AG08396 (cell line): Measurements from ENCODE around the gene UBE2J1.
"Not testable (repeated sequence)": the region's sequence is repeated elsewhere in the genome, so short reads cannot be mapped to it uniquely, and the experiment has no call there.

Experiments
- DNase-seq: peaks from one replicate; pipeline ENCODE4 v3.0.0; 2012; ENCODE audit warnings: low spot score, mixed read lengths

Gene UBE2J1

DNA sequence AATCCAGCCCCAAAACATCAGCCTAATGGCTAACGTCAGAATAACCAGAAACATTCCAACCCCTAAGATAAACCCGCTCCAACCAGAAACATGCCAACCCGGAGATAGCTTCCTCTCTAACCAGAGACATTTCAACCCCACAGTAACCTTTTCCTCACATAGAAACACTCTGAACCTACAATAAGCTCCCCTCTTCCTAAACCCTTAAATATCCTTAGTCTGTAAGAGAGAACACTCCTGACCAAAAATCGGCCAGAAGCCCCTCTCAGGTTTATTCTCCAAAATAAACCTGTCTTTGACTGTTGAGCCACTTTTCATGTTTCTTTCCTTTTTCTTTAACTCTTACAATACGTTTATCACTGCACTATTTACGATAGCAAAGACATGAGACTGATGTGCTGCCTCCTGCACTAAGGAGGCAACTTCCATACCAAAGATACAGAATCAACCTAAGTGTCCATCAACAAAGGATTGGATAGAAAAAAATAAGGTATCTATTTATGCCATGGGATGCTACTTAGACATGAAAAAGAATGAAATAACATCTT lies 32.4 kb downstream of the UBE2J1 start:
- no peak for DNase-seq

DNA sequence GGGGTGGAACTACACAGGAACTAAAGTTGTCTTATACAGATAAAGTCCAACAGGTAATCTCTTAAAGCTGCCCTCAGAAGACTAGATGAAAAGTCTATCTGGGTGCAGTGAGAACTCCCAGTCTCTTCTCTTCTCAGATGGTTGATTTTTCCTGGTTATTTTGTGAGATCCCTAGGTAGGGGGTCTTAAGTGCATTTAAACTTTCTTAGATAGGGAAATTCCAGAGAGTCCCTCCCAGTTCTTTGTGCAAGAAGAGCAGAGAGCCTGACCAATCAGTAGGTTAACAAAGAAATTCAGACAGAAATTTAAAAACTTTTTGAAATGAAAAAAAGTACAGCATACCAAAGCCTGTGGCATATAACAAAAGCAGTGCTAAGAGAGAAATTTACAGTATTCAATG lies 35.5 kb downstream of the UBE2J1 start:
- DNase-seq: no peak

DNA sequence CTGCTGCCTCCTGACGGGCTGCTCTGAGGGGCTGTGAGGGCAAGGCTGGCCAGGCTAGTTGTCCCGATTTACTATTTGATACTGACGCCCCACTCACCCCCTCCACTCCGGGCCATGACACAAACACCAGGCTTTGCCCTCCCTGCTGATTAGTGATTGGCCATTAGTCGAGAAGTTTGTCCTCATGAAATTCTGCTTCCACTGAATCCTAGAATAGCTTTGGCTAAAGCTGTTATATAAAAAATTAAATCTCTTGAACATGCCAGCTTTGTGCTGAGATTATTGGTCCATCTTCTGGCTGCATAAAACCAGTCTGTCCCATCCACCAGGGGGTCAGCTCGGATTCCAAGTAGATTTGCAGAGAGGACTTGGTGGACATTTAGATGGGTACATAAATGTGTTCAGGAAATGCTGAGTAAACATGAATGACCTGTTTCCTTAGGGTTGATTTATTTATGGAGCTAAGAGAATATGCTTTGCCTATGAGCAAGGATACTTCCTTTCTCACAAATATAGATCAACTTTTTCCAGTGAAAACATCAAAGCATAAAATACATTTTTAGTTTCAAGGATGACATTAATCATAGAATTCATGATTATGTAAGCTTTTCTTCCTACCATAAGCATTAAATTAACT lies 37.2 kb downstream of the UBE2J1 start, which contains the start of gene GABRR2:
Gene GABRR2, minus strand, starts transcription at position 51 of the 637 bp plus-strand sequence. CDS start 134 bp downstream, outside the sequence.
- DNase-seq: no peak

DNA sequence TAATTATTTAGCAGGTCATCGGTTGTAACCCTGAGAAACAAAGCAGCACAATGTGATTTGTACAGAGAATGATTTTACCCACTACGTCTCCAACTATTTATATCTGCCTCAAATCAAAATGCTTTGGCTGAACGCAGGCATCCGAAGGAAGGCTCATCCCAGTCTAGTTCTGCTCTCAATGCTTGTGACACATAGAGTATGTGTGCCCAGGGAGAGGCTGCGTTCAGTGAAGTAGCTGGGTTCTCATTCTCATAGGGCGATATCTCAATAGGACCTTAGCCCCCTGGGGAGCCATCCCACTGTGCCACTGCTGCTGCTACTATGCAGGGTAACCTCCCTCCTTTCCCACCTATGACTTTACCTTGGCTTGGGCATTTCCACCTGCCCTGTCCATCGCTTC lies 37.8 kb downstream of the UBE2J1 start:
- DNase-seq: no peak

DNA sequence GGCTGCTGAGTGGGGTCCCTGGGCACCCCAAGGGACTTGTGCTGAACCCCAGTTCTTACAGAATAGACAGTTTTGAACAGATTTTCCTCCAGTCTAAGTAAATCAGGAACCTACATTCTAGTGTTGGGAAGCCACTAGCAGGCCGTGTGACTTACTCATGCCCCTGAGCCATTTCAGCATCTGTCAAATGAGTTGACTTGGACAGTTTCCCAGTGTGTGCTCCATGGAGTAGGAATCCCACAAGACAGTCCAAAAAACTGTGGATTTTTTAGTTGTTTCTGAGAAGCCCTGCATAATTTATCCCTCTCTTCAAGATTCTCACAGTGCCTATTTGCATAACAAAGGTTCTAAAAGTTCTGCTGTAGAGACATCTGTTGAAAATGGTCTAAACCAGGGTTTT lies 39.5 kb downstream of the UBE2J1 start:
- DNase-seq: peak; percentile 81

DNA sequence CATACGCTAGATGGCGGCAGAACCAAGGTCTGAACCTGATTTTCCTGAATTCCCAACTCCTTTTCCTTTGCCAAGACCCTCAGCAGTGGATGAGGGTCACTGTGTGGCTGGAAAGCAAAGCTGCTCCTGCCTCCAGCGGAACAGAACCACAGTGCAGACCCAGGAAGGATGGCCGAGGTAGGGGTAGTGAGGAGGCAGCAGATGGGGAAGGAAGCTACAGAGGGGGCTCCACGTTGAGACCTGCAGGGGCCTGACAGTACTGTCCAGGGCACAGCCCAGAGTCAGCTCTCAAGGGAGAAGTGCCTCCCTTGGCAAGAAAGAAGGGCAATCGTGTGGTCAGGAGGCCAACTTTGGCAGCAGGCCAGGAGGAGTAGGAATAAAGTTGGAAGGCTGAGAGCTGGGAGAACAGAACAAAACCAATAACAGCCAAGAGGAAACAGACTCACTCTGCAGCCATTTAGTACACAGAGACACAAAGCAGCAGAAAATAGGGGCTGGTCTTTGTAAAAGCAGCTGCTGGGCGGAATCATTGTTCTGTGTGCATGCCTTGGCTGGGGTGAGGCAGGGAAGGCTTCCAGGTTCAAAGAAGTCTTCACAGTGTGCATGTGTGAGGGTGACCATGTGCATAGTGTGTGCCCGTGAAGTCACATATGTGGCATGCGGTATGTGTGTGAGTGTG lies 40.5 kb downstream of the UBE2J1 start:
- DNase-seq: peak; percentile 36

DNA sequence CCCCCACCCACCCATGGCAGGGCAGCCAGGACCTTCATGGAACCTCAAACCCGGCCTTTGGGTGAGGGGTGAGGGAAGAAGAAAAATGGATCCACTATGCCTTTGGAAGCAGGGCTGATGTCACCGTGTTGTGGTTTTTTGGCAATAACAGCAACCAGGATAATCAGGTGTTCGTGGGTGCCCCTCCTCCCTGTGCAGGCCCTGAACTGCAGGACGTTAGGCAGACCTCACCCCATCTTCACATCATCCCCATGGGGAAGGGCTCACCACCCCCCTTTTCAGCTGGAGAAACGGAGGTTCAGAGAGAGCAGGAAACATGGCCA lies 41.0 kb downstream of the UBE2J1 start:
- DNase-seq: no peak

DNA sequence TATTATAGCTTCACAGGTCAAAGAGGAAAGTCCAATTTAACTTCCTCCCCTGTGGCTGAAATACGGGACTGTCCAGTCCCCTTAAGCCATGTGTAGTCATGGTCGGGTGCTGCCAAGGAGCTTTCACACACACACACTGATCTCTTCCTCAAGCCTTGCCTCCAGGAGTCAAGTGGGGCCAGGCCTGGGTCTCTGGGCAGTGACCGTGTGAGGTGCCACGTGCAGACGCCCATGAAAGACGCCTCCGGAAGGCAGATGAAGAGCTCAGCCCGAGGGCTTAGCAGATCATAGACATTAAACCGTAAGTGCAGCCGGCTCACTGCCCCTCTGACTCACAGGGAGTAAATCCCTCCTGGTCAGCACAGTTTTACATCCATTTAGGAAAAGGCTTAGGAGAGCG lies 41.6 kb downstream of the UBE2J1 start:
- no peak for DNase-seq

DNA sequence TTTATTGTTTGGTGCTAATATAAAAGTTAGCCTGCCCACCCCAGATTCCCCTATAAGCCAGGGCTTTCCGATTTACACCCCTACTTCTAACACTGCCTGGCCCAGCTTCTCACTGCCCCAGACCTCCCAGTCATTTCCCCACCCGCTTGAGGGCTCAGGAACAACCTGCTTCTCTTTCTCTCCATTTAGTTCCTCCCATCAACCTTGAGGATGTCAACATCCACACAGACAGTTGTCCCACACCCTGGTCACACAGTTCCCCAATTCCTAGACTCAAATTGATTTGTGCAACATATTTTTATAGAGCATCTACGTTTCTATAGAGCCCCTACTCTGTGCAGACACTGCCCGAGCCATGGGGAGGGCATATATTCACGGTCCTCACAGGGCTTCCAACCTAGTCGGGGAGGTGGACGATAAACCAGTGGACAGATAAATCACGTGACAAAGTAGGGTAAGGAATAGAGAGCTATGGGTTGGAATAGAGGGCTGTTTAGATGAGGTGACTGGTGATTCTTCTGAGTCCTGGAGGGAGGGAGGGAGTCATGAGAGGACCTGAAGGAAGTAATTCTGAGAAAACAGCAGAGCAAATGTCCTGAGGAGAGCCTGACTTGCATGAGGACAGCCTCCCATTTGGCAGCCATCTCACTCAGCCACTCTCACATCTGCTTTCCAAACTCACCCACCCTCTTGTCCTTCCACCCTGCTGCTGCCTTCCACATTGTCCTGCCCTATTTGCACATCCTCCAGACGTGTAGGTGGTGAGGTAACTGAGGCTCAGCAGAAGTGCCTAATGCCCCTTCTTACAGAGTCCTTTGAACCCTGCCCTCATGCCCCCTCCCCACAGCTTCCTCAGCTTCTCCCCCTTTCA lies 43.8 kb downstream of the UBE2J1 start:
- no peak for DNase-seq

DNA sequence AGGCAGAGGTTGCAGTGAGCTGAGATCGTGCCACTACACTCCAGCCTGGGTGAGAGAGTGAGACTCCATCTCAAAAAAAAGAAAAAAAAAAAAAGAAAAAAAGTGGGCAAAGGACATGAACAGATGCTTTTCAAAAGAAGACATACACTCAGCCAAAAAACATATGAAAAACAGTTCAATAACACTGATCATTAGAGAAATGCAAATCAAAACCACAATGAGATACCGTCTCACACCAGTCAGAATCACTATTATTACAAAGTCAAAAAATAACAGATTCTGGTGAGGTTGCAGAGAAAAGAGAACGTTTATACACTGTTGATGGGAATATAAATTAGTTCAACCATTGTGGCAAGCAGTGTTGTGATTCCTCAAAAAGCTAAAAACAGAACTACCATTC lies 48.0 kb downstream of the UBE2J1 start:
- not testable (repeated sequence) for DNase-seq

DNA sequence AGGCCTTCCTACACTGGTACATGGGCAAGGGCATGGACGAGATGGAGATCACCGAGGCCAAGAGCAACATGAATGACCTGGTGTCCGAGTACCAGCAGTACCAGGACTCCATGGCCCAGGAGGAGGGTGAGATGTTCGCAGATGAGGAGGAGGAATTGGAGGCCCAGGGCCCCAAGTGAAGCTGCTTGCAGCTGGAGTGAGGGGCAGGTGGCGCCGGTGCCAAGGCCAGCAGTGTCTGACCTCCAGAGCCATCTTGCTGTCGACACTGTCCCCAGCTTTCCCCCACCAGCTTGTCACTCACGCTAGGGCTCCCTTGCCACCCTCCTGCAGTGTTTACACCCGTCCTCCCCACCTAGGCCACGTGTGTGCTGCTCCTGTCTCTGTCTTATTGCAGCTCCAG lies 49.6 kb downstream of the UBE2J1 start:
- no peak for DNase-seq

DNA sequence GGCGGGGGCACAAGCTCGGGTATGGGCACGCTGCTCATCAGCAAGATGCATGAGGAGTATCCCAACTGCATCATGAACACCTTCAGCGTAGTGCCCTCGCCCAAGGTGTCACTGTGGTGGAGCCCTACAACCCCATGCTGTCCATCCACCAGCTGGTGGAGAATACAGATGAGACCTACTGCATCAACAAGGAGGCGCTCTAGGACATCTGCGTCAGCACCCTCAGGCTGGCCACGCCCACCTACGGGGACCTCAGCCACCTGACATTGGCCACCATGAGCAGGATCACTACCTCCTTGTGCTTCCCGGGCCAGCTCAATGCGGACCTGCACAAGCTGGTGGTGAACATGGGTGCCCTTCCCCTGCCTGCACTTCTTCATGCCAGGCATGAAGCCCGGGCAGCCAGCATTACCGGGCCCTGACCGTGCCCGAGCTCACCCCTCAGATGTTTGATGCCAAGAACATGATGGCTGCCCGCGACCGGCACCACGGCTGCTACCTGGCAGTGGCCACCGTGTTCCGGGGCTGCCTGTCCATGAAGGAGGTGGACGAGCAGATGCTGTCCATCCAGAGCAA lies 50.2 kb downstream of the UBE2J1 start:
- DNase-seq: no peak

DNA sequence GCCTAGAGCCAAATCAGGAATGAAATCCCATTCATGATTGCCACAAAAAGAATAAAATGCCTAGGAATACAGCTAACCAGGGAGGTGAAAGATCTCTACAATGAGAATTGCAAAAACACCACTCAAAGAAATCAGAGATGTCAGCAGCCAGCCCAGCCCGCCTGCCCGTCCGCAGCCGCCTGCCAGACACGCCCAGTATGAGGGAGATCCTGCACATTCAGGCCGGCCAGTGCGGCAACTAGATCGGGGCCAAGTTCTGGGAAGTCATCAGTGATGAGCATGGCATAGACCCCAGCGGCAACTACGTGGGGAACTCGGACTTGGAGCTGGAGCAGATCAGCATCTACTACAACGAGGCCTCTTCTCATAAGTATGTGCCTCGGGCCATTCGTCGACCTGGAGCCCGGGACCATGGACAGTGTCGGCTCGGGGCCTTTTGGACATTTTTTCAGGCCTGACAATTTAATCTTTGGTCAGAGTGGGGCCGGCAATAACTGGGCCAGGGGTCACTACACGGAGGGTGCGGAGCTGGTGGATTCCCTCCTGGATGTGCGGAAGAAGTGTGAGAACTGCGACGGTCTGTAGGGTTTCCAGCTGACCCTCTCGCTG lies 50.8 kb downstream of the UBE2J1 start:
- no peak for DNase-seq

DNA sequence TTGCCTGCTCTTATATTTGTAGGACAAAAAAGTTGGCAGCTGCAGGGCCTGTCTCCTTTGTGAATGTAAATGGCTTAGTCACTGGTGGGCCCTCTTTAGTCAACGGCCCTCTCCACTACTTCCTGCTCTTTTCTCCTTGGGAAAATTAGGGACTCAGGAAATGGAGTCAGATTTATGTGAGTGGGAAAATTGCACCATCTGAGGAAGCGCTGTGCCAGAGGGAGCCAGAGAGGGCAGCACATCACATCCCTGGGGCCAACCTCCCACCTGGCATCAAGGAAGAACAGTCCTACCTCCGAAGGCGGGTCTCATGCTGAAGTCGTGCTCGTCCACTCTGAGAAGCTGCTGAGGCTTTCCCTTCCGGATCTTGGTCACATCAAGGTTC lies 53.1 kb downstream of the UBE2J1 start:
- no peak for DNase-seq

DNA sequence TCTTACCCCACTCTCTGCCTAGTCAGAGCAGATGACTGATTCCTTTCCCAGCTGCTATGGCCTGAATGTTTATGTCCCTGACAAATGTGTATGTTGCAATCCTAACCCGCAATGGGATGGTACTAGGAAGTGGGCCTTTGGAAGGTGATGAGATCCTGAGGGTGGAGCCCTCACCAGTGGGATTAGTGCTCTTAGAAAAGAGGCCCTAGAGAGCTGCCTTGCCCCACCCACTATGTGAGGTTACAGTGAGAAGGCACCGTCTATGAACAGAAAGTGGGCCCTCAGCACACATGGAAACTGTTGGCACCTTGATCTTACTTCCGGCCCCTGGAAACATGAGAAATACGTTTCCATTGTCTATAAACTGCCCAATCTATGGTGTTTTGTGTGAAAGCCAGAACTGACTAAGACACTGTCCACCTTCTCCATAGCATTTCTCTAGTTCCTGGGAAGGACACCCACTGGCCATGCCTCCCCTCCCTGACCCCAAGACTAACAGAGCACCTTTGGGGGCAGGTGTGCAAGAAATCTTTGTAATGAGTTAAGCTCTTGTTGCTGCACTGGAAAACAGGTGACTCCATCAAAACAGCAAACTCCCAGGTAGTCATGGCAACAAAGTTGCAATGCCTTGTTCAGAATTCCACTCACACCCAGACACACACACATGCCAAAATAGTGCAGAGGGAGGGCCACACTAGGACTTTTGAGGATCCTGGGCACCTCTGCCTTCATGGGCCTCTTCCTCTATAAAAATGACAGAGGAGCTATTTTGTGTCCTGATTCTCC lies 53.6 kb downstream of the UBE2J1 start:
- no peak for DNase-seq

DNA sequence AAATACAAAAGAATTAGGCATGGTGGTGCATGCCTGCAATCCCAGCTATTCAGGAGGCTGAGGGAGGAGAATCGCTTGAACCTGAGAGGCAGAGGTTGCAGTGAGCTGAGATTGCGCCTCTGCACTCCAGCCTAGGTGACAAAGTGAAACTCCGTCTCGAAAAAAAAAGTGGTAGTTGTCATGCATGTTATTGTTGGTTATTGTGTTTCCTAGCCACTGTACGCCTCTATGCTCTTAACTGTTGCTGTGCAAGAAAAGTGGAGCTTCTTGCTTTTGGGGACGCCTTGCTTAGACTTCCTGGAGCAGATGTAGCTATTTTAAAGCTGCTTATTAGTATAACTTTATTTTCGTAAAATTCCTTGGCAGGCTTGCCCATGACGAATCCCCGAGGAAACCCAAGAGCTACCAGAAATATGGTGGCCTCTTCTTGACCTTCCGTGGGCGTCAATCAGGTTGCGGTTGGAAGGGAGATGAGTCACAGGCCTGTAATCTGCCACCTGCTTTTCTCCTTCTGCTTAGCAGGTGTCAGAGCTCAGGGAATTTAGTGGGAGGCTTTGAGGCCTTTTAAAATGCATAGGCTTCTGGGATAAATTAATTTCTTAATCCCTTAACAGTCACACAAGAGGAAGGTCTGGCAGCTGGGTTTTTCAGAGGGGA lies 54.7 kb downstream of the UBE2J1 start:
- peak; percentile 86 for DNase-seq

DNA sequence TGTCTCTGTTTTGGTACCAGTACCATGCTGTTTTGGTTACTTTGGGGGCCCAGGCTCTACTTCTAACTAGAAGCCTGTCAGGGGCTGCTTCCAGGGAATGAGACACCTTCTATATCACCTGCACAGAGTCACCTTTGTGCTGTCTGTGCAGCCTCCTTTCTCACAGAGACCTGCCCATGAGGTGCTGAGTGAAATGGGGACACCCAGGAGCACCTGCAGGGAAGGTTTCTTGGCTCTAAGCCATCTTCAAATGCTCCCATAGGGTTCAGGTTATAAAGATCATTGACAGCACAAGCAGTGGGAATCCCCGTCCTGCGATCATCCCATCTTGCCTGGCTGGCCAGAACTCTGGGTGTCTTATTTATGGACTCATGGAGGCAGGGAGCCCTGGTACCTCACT lies 56.5 kb downstream of the UBE2J1 start:
- no peak for DNase-seq

DNA sequence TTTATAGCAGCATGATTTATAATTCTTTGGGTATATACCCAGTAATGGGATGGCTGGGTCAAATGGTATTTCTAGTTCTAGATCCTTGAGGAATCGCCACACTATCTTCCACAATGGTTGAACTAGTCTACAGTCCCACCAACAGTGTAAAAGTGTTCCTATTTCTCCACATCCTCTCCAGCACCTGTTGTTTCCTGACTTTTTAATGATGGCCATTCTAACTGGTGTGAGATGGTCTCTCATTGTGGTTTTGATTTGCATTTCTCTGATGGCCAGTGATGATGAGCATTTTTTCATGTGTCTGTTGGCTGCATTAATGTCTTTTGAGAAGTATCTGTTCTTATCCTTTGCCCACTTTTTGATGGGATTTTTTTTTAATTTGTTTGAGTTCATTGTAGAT lies 57.4 kb downstream of the UBE2J1 start:
- not testable (repeated sequence) for DNase-seq

DNA sequence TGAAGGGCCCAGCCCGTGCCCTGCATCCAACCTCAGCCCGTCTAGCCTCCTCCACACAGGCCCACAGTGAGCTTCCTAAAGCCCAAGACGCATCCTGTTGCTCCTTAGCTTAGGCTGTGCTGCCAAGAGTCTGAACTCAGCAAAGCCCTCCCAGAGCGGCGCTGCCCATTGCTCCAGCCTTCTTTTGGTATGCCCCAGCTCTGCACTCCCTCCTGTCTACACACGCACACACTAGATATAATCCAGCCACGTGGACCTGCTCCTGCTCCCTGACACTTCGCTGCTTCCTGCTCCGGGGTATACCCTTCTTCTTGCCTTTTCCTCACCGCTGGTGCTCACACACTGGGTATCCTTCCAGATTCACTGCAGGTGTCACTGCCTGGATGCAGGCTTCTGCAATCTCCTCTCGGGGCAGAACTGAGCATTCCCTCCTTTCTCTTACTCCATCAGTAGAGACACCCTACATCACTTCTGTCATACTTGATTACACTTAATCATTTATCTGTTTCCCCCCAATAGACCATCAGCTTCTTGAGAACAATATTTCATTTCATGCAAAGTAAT lies 61.2 kb downstream of the UBE2J1 start:
- no peak for DNase-seq

DNA sequence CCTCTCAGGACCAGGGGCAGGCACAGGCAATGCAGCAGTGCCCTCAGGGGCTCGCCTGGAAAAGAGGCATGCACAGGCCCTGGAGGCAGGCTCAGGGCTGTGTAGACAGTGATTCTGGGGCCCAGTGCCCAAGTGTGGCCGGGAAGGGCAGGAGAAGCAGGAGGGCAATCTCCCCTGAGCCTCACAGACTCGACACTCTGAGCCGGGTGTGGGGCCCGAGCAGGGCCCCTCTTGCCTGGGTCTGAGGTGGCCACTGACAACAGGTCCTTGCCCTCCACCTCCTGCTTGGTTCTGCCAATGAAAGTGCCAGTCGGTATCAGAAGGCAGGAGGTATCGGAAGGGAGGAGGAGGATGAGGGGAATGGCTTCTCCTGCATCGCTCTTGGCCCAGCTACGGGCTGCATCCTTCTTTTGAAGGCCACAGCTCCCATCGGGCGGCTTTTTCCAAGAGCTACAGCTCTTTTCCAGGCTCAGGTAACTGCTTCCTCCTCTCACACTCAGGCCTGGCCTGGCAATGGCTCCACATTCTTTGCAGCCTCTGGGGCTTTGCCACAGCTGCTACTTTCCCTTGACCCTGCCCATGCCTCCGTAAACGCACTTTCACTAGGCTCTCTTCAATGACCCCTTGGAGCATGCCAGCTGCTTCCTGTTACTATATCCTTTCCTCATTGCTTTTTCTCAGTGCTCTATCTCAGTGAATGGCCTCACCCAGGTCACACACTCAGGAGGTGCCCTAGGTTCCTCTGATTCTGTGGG lies 61.9 kb downstream of the UBE2J1 start:
- no peak for DNase-seq
